ENCODE data around the gene ELMOD1.

Gene ELMOD1

GRCh38 chr11:107646783-107647182 is 55.8 kb downstream of the ELMOD1 start:
- no peak for DNase-seq (ENCODE audit: low read depth)

- DNase-seq (ENCODE audit: low read depth): no peak
Observed at GRCh38 chr11:107648242-107648641, 57.3 kb downstream of the ELMOD1 start.

GRCh38 chr11:107651672-107652071 is 60.7 kb downstream of the ELMOD1 start:
- no peak for DNase-seq (ENCODE audit: low read depth)

GRCh38 chr11:107653076-107653475 is 62.1 kb downstream of the ELMOD1 start:
- no peak for DNase-seq (ENCODE audit: low read depth)

- no peak for DNase-seq (ENCODE audit: low read depth)
Observed at GRCh38 chr11:107655602-107656001, 64.7 kb downstream of the ELMOD1 start.

GRCh38 chr11:107659310-107659709 is 68.4 kb downstream of the ELMOD1 start:
- no peak for DNase-seq (ENCODE audit: low read depth)

GRCh38 chr11:107660066-107660465 is 69.1 kb downstream of the ELMOD1 start:
- no peak for DNase-seq (ENCODE audit: low read depth)

GRCh38 chr11:107661656-107662055 is 70.7 kb downstream of the ELMOD1 start:
- DNase-seq (ENCODE audit: low read depth): no peak

- DNase-seq (ENCODE audit: low read depth): no peak
Observed at GRCh38 chr11:107665018-107665417, 74.1 kb downstream of the ELMOD1 start.

- no peak for DNase-seq (ENCODE audit: low read depth)
Observed at GRCh38 chr11:107666911-107667613, 76.1 kb downstream of the ELMOD1 start.

GRCh38 chr11:107669191-107669740 is 78.3 kb downstream of the ELMOD1 start:
- no peak for DNase-seq (ENCODE audit: low read depth)

GRCh38 chr11:107669893-107670601 is 79.1 kb downstream of the ELMOD1 start:
- DNase-seq (ENCODE audit: low read depth): no peak

- no peak for DNase-seq (ENCODE audit: low read depth)
Observed at GRCh38 chr11:107675902-107676301, 85.0 kb downstream of the ELMOD1 start.

GRCh38 chr11:107676336-107677057 is 85.5 kb downstream of the ELMOD1 start:
- no peak for DNase-seq (ENCODE audit: low read depth)

GRCh38 chr11:107677924-107678631 is 87.1 kb downstream of the ELMOD1 start:
- DNase-seq (ENCODE audit: low read depth): no peak

GRCh38 chr11:107678632-107678971 is 87.7 kb downstream of the ELMOD1 start:
- no peak for DNase-seq (ENCODE audit: low read depth)

- no peak for DNase-seq (ENCODE audit: low read depth)
Observed at GRCh38 chr11:107679255-107680024, 88.5 kb downstream of the ELMOD1 start.

GRCh38 chr11:107682171-107682570 is 91.2 kb downstream of the ELMOD1 start:
- no peak for DNase-seq (ENCODE audit: low read depth)

- DNase-seq (ENCODE audit: low read depth): no peak
Observed at GRCh38 chr11:107682572-107682971, 91.6 kb downstream of the ELMOD1 start.

GRCh38 chr11:107683061-107683460 is 92.1 kb downstream of the ELMOD1 start:
- DNase-seq (ENCODE audit: low read depth): no peak

- DNase-seq (ENCODE audit: low read depth): no peak
Observed at GRCh38 chr11:107683807-107684206, 92.9 kb downstream of the ELMOD1 start.
